HG03460 (cell line): ENCODE measurements around the gene NRG3.

ENCODE experiments used
- ATAC-seq: cut with Tn5 transposase; IDR thresholded peaks from one replicate; pipeline ENCODE4 v1.9.1; 2021; ENCODE audit not compliant: unreplicated experiment

The NRG3 gene

GRCh38 chr10:81882011-81882410 is 7.0 kb downstream of the NRG3 start:
- no peak for ATAC-seq

- no peak for ATAC-seq
Measured at GRCh38 chr10:81884856-81885255, 9.9 kb downstream of the NRG3 start.

GRCh38 chr10:81885491-81885890 is 10.5 kb downstream of the NRG3 start:
- ATAC-seq: no peak

GRCh38 chr10:81886939-81887338 is 11.9 kb downstream of the NRG3 start:
- ATAC-seq: no peak

- no peak for ATAC-seq
Measured at GRCh38 chr10:81889181-81889769, 14.3 kb downstream of the NRG3 start.

GRCh38 chr10:81894616-81895015 is 19.6 kb downstream of the NRG3 start:
- no peak for ATAC-seq

GRCh38 chr10:81898518-81898917 is 23.5 kb downstream of the NRG3 start:
- no peak for ATAC-seq

GRCh38 chr10:81900989-81901388 is 26.0 kb downstream of the NRG3 start:
- ATAC-seq: no peak

GRCh38 chr10:81903472-81903871 is 28.5 kb downstream of the NRG3 start:
- ATAC-seq: no peak

- no peak for ATAC-seq
Measured at GRCh38 chr10:81905161-81905560, 30.2 kb downstream of the NRG3 start.

- no peak for ATAC-seq
Measured at GRCh38 chr10:81909453-81909852, 34.5 kb downstream of the NRG3 start.

- no peak for ATAC-seq
Measured at GRCh38 chr10:81911328-81911727, 36.3 kb downstream of the NRG3 start.

- no peak for ATAC-seq
Measured at GRCh38 chr10:81914736-81915503, 39.9 kb downstream of the NRG3 start.

- no peak for ATAC-seq
Measured at GRCh38 chr10:81915504-81915897, 40.5 kb downstream of the NRG3 start.

- no peak for ATAC-seq
Measured at GRCh38 chr10:81917666-81918065, 42.7 kb downstream of the NRG3 start.

- ATAC-seq: no peak
Measured at GRCh38 chr10:81918766-81919165, 43.8 kb downstream of the NRG3 start.

- no peak for ATAC-seq
Measured at GRCh38 chr10:81920213-81920829, 45.3 kb downstream of the NRG3 start.

GRCh38 chr10:81928119-81928518 is 53.1 kb downstream of the NRG3 start:
- no peak for ATAC-seq

- ATAC-seq: no peak
Measured at GRCh38 chr10:81943583-81943982, 68.6 kb downstream of the NRG3 start.

- no peak for ATAC-seq
Measured at GRCh38 chr10:81944609-81945008, 69.6 kb downstream of the NRG3 start.

- ATAC-seq: no peak
Measured at GRCh38 chr10:81949283-81949682, 74.3 kb downstream of the NRG3 start.

GRCh38 chr10:81950358-81950757 is 75.4 kb downstream of the NRG3 start:
- no peak for ATAC-seq
